GM12892 (cell line): ENCODE measurements around the gene PLG.

Source experiments
- POLR2A ChIP-seq: IDR thresholded peaks from 2 replicates; pipeline ENCODE4 v1.6.1; 2011; ENCODE audit warnings: low read depth, low read length, control low read depth
- POLR2AphosphoS5 ChIP-seq: IDR thresholded peaks from 2 replicates; pipeline ENCODE4 v1.6.1; 2011; ENCODE audit warnings: low read depth, low read length, control low read depth
- TAF1 ChIP-seq: IDR thresholded peaks from 2 replicates; pipeline ENCODE4 v1.6.1; 2011; ENCODE audit warnings: low read depth, mild to moderate bottlenecking, control low read depth, low read length, borderline replicate concordance

- TF ChIP-seq POLR2A = no peak
- no peak for TF ChIP-seq POLR2AphosphoS5
- no peak for TF ChIP-seq TAF1
These were observed 4.2 kb upstream of the PLG start for GRCh38 chr6:160697826-160698225.
